GM12864 (cell line): ENCODE data around the gene DUSP2.

Experiments used
- DNase-seq: peaks from one replicate; pipeline ENCODE4 v3.0.0-alpha.2; 2011; ENCODE audit warnings: low read depth
- H3K4me3 ChIP-seq: 2 replicates; pipeline ENCODE4 v1.5.1; 2011; ENCODE audit warnings: mild to moderate bottlenecking, low read depth, low read length, control low read depth
- CTCF ChIP-seq: IDR thresholded peaks from 2 replicates; pipeline ENCODE4 v1.5.1; 2011; ENCODE audit warnings: low read depth, mild to moderate bottlenecking, moderate library complexity, low read length, control low read depth, inconsistent platforms; ENCODE audit errors: missing control alignments

The DUSP2 gene

GRCh38 chr2:96103761-96104486 lies 41.3 kb downstream of the DUSP2 start:
- no peak overlapping the region for H3K4me3 ChIP-seq
- no peak for TF ChIP-seq CTCF
- DNase-seq = no peak

DNA sequence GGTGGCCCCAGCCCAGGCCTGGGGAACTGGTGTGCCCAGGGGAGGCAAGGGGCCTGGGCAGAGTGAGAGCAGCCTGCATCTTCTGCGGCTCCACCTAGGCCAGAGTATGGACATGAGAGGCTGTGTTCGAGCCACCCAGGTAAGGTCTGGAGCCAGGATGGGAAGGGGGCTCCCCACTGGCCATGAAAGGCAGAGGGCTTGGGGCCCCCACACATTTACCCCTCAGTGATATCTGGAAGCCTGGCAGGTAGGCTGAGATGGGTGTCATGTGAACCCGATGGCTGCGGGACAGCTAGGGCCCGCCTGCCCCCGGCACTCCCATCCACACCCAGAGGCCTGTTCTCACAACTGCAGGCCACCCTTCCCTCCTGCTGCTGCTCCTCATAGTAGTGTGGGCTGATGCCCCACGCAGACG lies 42.0 kb downstream of the DUSP2 start:
- no peak for DNase-seq
- H3K4me3 ChIP-seq = no peak overlapping the region
- TF ChIP-seq CTCF = no peak

GRCh38 chr2:96102596-96103186 lies 42.5 kb downstream of the DUSP2 start:
- no peak for DNase-seq
- H3K4me3 ChIP-seq = no peak overlapping the region

GRCh38 chr2:96100893-96101304 lies 44.3 kb downstream of the DUSP2 start:
- no peak for DNase-seq
- no peak overlapping the region for H3K4me3 ChIP-seq
- no peak for TF ChIP-seq CTCF

More at GRCh38 chr2:96102596-96103186, 42.5 kb downstream of the DUSP2 start:
- TF ChIP-seq CTCF = no peak

DNA sequence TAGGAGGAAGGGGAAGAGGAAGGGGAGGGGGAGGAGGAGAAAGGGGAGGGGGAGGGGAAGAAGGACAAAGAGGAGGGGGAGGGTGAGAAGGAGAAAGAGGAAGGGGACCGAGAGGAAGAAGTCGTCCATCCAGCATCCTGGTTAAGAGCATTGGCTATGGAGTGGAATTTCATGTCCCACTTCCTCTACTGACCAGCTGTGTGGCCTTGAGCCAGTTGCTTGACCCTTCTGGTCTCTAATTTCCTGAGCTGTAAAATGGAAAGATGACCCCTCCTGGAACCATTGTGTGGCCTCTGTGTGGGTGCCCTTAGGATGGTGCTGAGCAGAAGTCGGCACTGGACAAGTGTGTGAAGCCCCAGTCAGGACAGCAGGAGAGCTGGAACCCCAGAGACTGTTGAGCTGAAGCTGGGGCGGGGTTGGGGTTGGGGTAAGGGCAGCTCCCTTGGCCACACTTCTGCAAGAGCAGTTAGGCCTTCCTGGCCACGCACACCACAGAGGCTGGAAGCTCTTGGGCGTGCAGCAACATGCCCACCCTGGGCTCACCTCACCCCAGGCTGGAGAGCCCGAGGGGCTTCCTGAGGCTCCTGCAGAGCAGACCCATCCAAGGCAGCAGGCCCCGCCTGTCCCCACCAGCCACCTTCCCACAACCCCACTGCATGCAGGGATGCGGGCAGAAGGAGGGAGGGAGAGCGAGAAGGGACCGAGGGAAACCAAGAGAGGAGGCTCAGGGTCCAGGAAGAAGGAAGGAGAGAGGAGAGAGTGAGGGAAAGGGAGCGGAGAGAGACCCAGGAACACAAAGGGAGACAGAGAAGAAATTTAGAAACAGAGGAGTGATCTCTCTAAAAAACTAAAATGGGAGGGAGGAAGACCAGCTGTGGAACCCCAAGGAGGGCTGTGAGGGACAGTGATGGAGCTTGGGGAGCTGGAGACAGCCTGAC lies 45.1 kb downstream of the DUSP2 start:
- H3K4me3 ChIP-seq = no peak overlapping the region
- no peak for DNase-seq
- no peak for TF ChIP-seq CTCF

GRCh38 chr2:96098900-96099590 lies 46.2 kb downstream of the DUSP2 start:
- H3K4me3 ChIP-seq = no peak overlapping the region
- no peak for TF ChIP-seq CTCF
- no peak for DNase-seq
